GM23338 (cell line): Measurements from ENCODE around the gene FEN1. TPM values are rescaled to one million over a fixed set of nuclear protein-coding genes. Genes with fewer than 3 reads are reported as not detected.

Source experiments
- ATAC-seq: fragments of 200-7000 bp; cut with Tn5 transposase; 3 replicates; pipeline ENCODE4 v1.9.1; 2020
- DNase-seq: peaks from one replicate; pipeline ENCODE4 v3.0.0-alpha.2; 2015; ENCODE audit warnings: low spot score
- H2AFZ ChIP-seq: fragments of 200-600 bp; sonication (generic); 2 replicates; pipeline ENCODE4 v1.8.0; 2016; ENCODE audit warnings: antibody characterized with exemption, mild to moderate bottlenecking, moderate library complexity
- H3F3A ChIP-seq: fragments of 200-600 bp; sonication (generic); replicated peaks from 2 replicates; pipeline ENCODE4 v1.8.0; 2017; ENCODE audit warnings: antibody characterized with exemption, mixed run types, low read depth
- H3K27ac ChIP-seq: fragments of 200-600 bp; sonication (generic); 2 replicates; pipeline ENCODE4 v1.6.1; 2016; ENCODE audit warnings: low read depth
- H3K27me3 ChIP-seq: fragments of 200-600 bp; sonication (generic); 2 replicates; pipeline ENCODE4 v1.8.0; 2016; ENCODE audit warnings: mild to moderate bottlenecking, mixed run types, moderate library complexity; ENCODE audit not compliant: insufficient read depth
- H3K36me3 ChIP-seq: fragments of 200-600 bp; sonication (generic); 2 replicates; pipeline ENCODE4 v1.8.0; 2016; ENCODE audit warnings: mild to moderate bottlenecking; ENCODE audit not compliant: insufficient read depth
- H3K4me1 ChIP-seq: fragments of 200-600 bp; sonication (generic); 2 replicates; pipeline ENCODE4 v1.8.0; 2016; ENCODE audit warnings: mild to moderate bottlenecking, moderate library complexity; ENCODE audit not compliant: insufficient read depth
- H3K4me2 ChIP-seq: fragments of 200-600 bp; sonication (generic); 2 replicates; pipeline ENCODE4 v1.7.1; 2017; ENCODE audit warnings: mixed run types
- H3K4me3 ChIP-seq: fragments of 200-600 bp; sonication (generic); 2 replicates; pipeline ENCODE4 v1.6.1; 2016; ENCODE audit warnings: mixed run types
- H3K79me2 ChIP-seq: fragments of 200-600 bp; sonication (generic); replicated peaks from 2 replicates; pipeline ENCODE4 v1.8.0; 2017; ENCODE audit warnings: mild to moderate bottlenecking; ENCODE audit not compliant: insufficient read depth
- H3K9me2 ChIP-seq: fragments of 200-600 bp; sonication (generic); 2 replicates; pipeline ENCODE4 v1.8.0; 2017; ENCODE audit not compliant: insufficient read depth
- H4K20me1 ChIP-seq: fragments of 200-600 bp; sonication (generic); replicated peaks from 2 replicates; pipeline ENCODE4 v1.8.0; 2017; ENCODE audit warnings: mild to moderate bottlenecking; ENCODE audit not compliant: insufficient read depth
- H3K27ac Mint-ChIP-seq: 2 replicates; pipeline ENCODE4 v1.8.0; 2020; ENCODE audit warnings: inconsistent platforms, mild to moderate bottlenecking, moderate library complexity, mixed read lengths
- H3K27me3 Mint-ChIP-seq: 3 replicates; pipeline ENCODE4 v1.8.0; 2022; ENCODE audit warnings: low read depth, mild to moderate bottlenecking, moderate library complexity, mixed read lengths, inconsistent platforms; ENCODE audit not compliant: insufficient read depth, poor library complexity
- H3K36me3 Mint-ChIP-seq: 3 replicates; pipeline ENCODE4 v1.8.0; 2021; ENCODE audit warnings: low read depth, mild to moderate bottlenecking, inconsistent platforms, moderate library complexity, mixed read lengths
- H3K4me1 Mint-ChIP-seq: 3 replicates; pipeline ENCODE4 v1.8.0; 2020; ENCODE audit warnings: mild to moderate bottlenecking, inconsistent platforms, mixed read lengths
- H3K4me3 Mint-ChIP-seq: 3 replicates; pipeline ENCODE4 v1.8.0; 2021; ENCODE audit warnings: moderate library complexity, mild to moderate bottlenecking, inconsistent platforms, mixed read lengths
- H3K9me3 Mint-ChIP-seq: 3 replicates; pipeline ENCODE4 v1.8.0; 2020; ENCODE audit warnings: moderate library complexity, mild to moderate bottlenecking, inconsistent platforms, mixed read lengths
- CREB1 ChIP-seq: fragments of 250-450 bp; sonication (Bioruptor Pico); IDR thresholded peaks from 2 replicates; pipeline ENCODE4 v1.5.0; 2020; ENCODE audit warnings: low read depth, mild to moderate bottlenecking, moderate library complexity
- EZH2 ChIP-seq: fragments of 200-600 bp; sonication (generic); IDR thresholded peaks from one replicate; pipeline ENCODE4 v1.8.0; 2017; ENCODE audit warnings: antibody characterized with exemption, mild to moderate bottlenecking, low read depth; ENCODE audit not compliant: unreplicated experiment
- EZH2phosphoT487 ChIP-seq: fragments of 200-600 bp; sonication (generic); IDR thresholded peaks from one replicate; pipeline ENCODE4 v1.8.1; 2018; ENCODE audit warnings: antibody characterized with exemption; ENCODE audit not compliant: unreplicated experiment
- JUNB ChIP-seq: IDR thresholded peaks from one replicate; pipeline ENCODE4 v1.6.1; 2016; ENCODE audit warnings: antibody characterized with exemption; ENCODE audit not compliant: unreplicated experiment
- NANOG ChIP-seq: IDR thresholded peaks from 2 replicates; pipeline ENCODE4 v1.6.1; 2016; ENCODE audit warnings: antibody characterized with exemption, borderline replicate concordance
- POLR2AphosphoS5 ChIP-seq: IDR thresholded peaks from 2 replicates; pipeline ENCODE4 v1.6.1; 2016; ENCODE audit warnings: antibody characterized with exemption, low read depth
- STAT1 ChIP-seq: IDR thresholded peaks from one replicate; pipeline ENCODE4 v1.6.1; 2016; ENCODE audit warnings: antibody characterized with exemption; ENCODE audit not compliant: unreplicated experiment
- ZNF114 ChIP-seq: fragments of 250-450 bp; sonication (Bioruptor Pico); IDR thresholded peaks from 2 replicates; pipeline ENCODE4 v1.5.0; 2020; ENCODE audit warnings: mild to moderate bottlenecking, moderate library complexity
- ZNF331 ChIP-seq: fragments of 250-450 bp; sonication (Bioruptor Pico); IDR thresholded peaks from 2 replicates; pipeline ENCODE4 v1.5.0; 2020; ENCODE audit warnings: low read depth, mild to moderate bottlenecking, moderate library complexity
- polyA plus RNA-seq: library from polyadenylated mRNA; unstranded; fragments of >200 nt; fragmentation: Nextera tagmentation; extraction: Ambion mirVana; gene quantifications from 2 replicates; pipeline ENCODE4 v1.2.1, GENCODE V29; 2016
- total RNA-seq: library from RNA; depleted of rRNA; stranded (reverse); fragments of >200 nt; shearing (Covaris generic); gene quantifications from 2 replicates; pipeline ENCODE4 v1.2.3, GENCODE V29; 2014
- TF ChIP-seq, protein P1 (sequence below): IDR thresholded peaks from 2 replicates; pipeline ENCODE4 v1.6.1; 2016; ENCODE audit warnings: antibody characterized with exemption
- TF ChIP-seq, protein P2 (sequence below): fragments of 250-450 bp; sonication (Bioruptor Pico); IDR thresholded peaks from 2 replicates; pipeline ENCODE4 v1.5.0; 2020; ENCODE audit warnings: mild to moderate bottlenecking, moderate library complexity
- TF ChIP-seq, protein P3 (sequence below): IDR thresholded peaks from one replicate; pipeline ENCODE4 v1.6.1; 2018; ENCODE audit warnings: antibody characterized with exemption; ENCODE audit not compliant: unreplicated experiment
- TF ChIP-seq, protein P4 (sequence below), 2 experiments: fragments of 200-600 bp in 1 of 2; sonication (generic) in 1 of 2; conservative IDR thresholded peaks; 2 replicates each; pipeline versions ENCODE4 v1.5.1 to v1.6.1; 2016 to 2017; ENCODE audit warnings: antibody characterized with exemption in 2 of 2, low read depth in 2 of 2, mild to moderate bottlenecking in 2 of 2, moderate library complexity in 1 of 2

Gene FEN1
- total and polyA plus RNA-seq, 2 experiments from 2014 or later: 85.1 to 89.0 TPM

DNA sequence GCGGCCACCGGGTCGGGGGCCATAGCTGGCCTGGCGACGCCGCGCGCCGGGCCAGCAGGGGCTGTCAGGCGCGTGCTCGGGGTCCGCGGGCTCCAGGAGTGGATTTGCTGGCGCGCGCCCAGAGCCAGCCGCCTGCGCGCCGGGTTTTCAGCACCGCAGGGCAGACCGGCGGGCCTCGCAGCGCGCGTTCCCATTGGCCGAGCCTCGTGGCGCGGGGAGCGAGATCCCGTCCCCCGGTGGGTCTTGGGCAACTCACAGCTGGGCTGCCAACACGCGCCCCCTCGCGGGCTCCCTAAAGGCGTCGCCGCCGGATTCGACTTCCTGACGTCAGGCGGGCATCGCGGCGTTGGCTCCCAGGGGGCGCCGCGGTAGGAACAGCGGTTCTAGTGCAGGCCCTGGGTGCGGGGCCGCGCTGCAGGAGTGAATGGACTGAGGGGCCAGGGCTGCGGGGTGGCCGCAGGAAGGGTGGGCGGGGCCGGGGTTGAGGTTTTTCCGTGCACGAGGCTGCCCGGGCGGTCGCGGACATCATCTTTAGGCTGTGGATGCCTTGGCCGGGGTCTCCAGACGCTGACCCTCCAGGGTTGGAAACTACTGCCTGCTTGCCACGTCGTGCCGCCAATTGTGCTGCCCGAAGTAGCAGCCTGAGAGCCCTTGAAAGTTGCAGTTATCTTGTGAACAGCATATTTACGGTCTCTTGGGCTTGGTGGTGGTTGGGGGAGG, 24.2 kb downstream of the FEN1 start, which contains the start of gene FADS1:
Gene FADS1, minus strand, starts transcription at position 268 of the 720 bp plus-strand sequence. Its CDS starts 74 bp downstream, at position 194.
- TF ChIP-seq JUNB (no peak), POLR2AphosphoS5 (peak; percentile 60), ZNF114 (CRISPR knock-in tag) (no peak), STAT1 (no peak), ZNF331 (CRISPR knock-in tag) (no peak), EZH2 (no peak), NANOG (no peak), CREB1 (CRISPR knock-in tag) (peak; percentile 91), EZH2phosphoT487 (no peak)
- TF ChIP-seq, protein P1, sequence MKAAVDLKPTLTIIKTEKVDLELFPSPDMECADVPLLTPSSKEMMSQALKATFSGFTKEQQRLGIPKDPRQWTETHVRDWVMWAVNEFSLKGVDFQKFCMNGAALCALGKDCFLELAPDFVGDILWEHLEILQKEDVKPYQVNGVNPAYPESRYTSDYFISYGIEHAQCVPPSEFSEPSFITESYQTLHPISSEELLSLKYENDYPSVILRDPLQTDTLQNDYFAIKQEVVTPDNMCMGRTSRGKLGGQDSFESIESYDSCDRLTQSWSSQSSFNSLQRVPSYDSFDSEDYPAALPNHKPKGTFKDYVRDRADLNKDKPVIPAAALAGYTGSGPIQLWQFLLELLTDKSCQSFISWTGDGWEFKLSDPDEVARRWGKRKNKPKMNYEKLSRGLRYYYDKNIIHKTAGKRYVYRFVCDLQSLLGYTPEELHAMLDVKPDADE: no peak
- TF ChIP-seq, protein P2, sequence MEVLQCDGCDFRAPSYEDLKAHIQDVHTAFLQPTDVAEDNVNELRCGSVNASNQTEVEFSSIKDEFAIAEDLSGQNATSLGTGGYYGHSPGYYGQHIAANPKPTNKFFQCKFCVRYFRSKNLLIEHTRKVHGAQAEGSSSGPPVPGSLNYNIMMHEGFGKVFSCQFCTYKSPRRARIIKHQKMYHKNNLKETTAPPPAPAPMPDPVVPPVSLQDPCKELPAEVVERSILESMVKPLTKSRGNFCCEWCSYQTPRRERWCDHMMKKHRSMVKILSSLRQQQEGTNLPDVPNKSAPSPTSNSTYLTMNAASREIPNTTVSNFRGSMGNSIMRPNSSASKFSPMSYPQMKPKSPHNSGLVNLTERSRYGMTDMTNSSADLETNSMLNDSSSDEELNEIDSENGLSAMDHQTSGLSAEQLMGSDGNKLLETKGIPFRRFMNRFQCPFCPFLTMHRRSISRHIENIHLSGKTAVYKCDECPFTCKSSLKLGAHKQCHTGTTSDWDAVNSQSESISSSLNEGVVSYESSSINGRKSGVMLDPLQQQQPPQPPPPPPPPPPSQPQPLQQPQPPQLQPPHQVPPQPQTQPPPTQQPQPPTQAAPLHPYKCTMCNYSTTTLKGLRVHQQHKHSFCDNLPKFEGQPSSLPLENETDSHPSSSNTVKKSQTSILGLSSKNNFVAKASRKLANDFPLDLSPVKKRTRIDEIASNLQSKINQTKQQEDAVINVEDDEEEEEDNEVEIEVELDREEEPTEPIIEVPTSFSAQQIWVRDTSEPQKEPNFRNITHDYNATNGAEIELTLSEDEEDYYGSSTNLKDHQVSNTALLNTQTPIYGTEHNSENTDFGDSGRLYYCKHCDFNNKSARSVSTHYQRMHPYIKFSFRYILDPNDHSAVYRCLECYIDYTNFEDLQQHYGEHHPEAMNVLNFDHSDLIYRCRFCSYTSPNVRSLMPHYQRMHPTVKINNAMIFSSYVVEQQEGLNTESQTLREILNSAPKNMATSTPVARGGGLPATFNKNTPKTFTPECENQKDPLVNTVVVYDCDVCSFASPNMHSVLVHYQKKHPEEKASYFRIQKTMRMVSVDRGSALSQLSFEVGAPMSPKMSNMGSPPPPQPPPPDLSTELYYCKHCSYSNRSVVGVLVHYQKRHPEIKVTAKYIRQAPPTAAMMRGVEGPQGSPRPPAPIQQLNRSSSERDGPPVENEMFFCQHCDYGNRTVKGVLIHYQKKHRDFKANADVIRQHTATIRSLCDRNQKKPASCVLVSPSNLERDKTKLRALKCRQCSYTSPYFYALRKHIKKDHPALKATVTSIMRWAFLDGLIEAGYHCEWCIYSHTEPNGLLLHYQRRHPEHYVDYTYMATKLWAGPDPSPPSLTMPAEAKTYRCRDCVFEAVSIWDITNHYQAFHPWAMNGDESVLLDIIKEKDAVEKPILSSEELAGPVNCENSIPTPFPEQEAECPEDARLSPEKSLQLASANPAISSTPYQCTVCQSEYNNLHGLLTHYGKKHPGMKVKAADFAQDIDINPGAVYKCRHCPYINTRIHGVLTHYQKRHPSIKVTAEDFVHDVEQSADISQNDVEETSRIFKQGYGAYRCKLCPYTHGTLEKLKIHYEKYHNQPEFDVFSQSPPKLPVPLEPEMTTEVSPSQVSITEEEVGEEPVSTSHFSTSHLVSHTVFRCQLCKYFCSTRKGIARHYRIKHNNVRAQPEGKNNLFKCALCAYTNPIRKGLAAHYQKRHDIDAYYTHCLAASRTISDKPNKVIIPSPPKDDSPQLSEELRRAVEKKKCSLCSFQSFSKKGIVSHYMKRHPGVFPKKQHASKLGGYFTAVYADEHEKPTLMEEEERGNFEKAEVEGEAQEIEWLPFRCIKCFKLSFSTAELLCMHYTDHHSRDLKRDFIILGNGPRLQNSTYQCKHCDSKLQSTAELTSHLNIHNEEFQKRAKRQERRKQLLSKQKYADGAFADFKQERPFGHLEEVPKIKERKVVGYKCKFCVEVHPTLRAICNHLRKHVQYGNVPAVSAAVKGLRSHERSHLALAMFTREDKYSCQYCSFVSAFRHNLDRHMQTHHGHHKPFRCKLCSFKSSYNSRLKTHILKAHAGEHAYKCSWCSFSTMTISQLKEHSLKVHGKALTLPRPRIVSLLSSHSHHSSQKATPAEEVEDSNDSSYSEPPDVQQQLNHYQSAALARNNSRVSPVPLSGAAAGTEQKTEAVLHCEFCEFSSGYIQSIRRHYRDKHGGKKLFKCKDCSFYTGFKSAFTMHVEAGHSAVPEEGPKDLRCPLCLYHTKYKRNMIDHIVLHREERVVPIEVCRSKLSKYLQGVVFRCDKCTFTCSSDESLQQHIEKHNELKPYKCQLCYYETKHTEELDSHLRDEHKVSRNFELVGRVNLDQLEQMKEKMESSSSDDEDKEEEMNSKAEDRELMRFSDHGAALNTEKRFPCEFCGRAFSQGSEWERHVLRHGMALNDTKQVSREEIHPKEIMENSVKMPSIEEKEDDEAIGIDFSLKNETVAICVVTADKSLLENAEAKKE (CRISPR knock-in tag): no peak
- TF ChIP-seq, protein P3, sequence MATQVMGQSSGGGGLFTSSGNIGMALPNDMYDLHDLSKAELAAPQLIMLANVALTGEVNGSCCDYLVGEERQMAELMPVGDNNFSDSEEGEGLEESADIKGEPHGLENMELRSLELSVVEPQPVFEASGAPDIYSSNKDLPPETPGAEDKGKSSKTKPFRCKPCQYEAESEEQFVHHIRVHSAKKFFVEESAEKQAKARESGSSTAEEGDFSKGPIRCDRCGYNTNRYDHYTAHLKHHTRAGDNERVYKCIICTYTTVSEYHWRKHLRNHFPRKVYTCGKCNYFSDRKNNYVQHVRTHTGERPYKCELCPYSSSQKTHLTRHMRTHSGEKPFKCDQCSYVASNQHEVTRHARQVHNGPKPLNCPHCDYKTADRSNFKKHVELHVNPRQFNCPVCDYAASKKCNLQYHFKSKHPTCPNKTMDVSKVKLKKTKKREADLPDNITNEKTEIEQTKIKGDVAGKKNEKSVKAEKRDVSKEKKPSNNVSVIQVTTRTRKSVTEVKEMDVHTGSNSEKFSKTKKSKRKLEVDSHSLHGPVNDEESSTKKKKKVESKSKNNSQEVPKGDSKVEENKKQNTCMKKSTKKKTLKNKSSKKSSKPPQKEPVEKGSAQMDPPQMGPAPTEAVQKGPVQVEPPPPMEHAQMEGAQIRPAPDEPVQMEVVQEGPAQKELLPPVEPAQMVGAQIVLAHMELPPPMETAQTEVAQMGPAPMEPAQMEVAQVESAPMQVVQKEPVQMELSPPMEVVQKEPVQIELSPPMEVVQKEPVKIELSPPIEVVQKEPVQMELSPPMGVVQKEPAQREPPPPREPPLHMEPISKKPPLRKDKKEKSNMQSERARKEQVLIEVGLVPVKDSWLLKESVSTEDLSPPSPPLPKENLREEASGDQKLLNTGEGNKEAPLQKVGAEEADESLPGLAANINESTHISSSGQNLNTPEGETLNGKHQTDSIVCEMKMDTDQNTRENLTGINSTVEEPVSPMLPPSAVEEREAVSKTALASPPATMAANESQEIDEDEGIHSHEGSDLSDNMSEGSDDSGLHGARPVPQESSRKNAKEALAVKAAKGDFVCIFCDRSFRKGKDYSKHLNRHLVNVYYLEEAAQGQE: no peak
- TF ChIP-seq, protein P4, sequence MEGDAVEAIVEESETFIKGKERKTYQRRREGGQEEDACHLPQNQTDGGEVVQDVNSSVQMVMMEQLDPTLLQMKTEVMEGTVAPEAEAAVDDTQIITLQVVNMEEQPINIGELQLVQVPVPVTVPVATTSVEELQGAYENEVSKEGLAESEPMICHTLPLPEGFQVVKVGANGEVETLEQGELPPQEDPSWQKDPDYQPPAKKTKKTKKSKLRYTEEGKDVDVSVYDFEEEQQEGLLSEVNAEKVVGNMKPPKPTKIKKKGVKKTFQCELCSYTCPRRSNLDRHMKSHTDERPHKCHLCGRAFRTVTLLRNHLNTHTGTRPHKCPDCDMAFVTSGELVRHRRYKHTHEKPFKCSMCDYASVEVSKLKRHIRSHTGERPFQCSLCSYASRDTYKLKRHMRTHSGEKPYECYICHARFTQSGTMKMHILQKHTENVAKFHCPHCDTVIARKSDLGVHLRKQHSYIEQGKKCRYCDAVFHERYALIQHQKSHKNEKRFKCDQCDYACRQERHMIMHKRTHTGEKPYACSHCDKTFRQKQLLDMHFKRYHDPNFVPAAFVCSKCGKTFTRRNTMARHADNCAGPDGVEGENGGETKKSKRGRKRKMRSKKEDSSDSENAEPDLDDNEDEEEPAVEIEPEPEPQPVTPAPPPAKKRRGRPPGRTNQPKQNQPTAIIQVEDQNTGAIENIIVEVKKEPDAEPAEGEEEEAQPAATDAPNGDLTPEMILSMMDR (conservative IDR thresholded peaks at IDR 0.05; ENCODE audit: low read depth in 2 of 2): peak; percentile 47 to 70
- Mint-ChIP-seq H3K36me3 (peaks cover 35% of the 10 kb centered on the region), H3K27me3 (peaks cover 20% of the 10 kb centered on the region), H3K9me3 (no peaks in the 10 kb centered on the region; the same call in 2 of the 3 replicates), H3K4me1 (peaks cover 15% of the 10 kb centered on the region), H3K27ac (peak within 1 kb of the TSS; percentile 99), H3K4me3 (peak within 1 kb of the TSS; percentile 96)
- H3K4me1 ChIP-seq: peaks cover 11% of the 10 kb centered on the region
- H3K79me2 ChIP-seq: peaks cover 68% of the 10 kb centered on the region
- 0 out of 2 replicates have a peak within 1 kb of the TSS, but pooled peaks have one; percentile 47 for H2AFZ ChIP-seq
- no peaks in the 10 kb centered on the region for H3K27me3 ChIP-seq
- H3K27ac ChIP-seq: peak within 1 kb of the TSS; percentile 98
- peaks cover 15% of the 10 kb centered on the region for H3F3A ChIP-seq
- peaks cover 8% of the 10 kb centered on the region; the same call in 1 of the 2 replicates for H4K20me1 ChIP-seq
- peak within 1 kb of the TSS; percentile 77 for H3K4me2 ChIP-seq
- DNase-seq: peak; percentile 98
- peaks cover 14% of the 10 kb centered on the region for H3K36me3 ChIP-seq
- H3K4me3 ChIP-seq: peak within 1 kb of the TSS; percentile 89
- peaks cover 5% of the 10 kb centered on the region; the same call in 1 of the 2 replicates for H3K9me2 ChIP-seq
- peak; percentile 47 for ATAC-seq
